Ovary (tissue), 3 donors: ENCODE results near the gene KCTD18.

Experiments
- POLR2A ChIP-seq: fragments of 450-650 bp; IDR thresholded peaks from one replicate; pipeline ENCODE4 v1.6.1; 2017; ENCODE audit warnings: antibody characterized with exemption, mild to moderate bottlenecking, moderate library complexity
- TF ChIP-seq, protein P1 (sequence below), 3 donors: fragments of 450-650 bp in 2 of 3; fragments of 200-600 bp in 1 of 3; IDR thresholded peaks; one replicate each; pipeline versions ENCODE4 v1.5.1 to v1.8.0; 2016 to 2022; ENCODE audit warnings: antibody characterized with exemption in 3 of 3, mild to moderate bottlenecking in 1 of 3
- donor health status: DM: no; HTN: no; CAD: no.

DNA sequence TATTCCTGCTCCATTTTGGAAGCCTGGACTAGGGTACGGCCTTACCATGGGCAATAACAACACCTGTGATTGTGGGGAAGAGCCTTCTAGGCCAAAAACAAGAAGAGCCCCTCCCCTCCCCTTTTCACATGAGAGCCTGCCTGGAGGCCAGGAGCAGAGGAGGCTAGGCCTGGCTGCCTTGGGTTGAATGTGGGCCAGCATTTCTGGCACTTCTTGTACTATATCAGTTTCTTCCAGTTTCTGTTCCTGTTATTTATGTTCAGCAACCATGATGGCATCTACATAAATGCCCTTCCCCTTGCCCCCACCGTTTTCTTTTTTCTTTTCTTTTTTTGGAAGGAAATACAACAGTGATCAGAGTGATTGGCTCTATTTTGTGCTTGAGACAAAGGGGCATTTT, 58.4 kb downstream of the KCTD18 start:
- TF ChIP-seq, protein P1, sequence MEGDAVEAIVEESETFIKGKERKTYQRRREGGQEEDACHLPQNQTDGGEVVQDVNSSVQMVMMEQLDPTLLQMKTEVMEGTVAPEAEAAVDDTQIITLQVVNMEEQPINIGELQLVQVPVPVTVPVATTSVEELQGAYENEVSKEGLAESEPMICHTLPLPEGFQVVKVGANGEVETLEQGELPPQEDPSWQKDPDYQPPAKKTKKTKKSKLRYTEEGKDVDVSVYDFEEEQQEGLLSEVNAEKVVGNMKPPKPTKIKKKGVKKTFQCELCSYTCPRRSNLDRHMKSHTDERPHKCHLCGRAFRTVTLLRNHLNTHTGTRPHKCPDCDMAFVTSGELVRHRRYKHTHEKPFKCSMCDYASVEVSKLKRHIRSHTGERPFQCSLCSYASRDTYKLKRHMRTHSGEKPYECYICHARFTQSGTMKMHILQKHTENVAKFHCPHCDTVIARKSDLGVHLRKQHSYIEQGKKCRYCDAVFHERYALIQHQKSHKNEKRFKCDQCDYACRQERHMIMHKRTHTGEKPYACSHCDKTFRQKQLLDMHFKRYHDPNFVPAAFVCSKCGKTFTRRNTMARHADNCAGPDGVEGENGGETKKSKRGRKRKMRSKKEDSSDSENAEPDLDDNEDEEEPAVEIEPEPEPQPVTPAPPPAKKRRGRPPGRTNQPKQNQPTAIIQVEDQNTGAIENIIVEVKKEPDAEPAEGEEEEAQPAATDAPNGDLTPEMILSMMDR (IDR thresholded peaks at IDR 0.05), result no peak
- TF ChIP-seq POLR2A, result no peak
